Measurements from ENCODE around the gene BNIP5.

DNA sequence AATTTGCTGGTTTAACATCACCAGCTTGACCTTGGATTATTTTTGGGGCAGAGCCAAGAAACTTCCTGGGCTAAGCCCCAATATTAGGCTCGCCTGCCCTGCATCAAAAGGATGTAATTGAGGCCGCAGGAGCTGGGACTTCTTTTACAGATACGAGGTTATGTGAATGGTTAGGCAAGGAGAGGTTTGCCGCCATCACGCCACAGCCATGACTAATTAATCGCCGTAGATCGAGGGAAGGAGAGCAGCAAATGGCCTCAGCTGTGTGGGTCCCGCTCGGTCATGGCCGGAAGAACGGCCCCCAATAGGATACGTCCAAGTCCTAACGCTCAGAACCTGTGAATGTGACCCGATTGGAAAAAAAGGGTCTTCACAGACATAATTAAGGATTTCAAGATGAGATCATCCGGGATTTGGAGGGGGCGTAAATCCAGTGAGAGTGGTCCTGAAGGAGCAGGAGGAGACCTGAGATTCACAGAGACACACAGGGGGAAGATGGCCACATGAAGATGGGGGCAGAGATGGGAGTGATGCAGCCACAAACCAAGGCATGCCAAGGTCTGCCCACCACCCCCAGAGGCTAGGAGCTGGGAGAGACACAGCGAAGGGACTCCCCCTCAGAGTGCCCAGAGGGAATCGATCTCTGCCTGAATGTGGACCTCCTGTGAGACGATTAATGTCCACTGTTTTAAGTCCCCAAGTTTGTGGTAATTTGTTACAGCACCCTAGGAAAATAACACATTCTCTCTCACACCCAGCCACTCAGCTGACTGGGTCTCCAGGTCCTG, 10.0 kb upstream of the BNIP5 start:
- TF ChIP-seq, protein P1, sequence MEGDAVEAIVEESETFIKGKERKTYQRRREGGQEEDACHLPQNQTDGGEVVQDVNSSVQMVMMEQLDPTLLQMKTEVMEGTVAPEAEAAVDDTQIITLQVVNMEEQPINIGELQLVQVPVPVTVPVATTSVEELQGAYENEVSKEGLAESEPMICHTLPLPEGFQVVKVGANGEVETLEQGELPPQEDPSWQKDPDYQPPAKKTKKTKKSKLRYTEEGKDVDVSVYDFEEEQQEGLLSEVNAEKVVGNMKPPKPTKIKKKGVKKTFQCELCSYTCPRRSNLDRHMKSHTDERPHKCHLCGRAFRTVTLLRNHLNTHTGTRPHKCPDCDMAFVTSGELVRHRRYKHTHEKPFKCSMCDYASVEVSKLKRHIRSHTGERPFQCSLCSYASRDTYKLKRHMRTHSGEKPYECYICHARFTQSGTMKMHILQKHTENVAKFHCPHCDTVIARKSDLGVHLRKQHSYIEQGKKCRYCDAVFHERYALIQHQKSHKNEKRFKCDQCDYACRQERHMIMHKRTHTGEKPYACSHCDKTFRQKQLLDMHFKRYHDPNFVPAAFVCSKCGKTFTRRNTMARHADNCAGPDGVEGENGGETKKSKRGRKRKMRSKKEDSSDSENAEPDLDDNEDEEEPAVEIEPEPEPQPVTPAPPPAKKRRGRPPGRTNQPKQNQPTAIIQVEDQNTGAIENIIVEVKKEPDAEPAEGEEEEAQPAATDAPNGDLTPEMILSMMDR (IDR thresholded peaks at IDR 0.05; ENCODE audit: borderline replicate concordance, extremely low read depth, low read length, poor library complexity, severe bottlenecking), result no peak
- TF ChIP-seq EZH2 (IDR thresholded peaks at IDR 0.05; ENCODE audit: borderline replicate concordance, low read depth, low read length, severe bottlenecking), result no peak
